Hepatocyte (in vitro differentiated cells): ENCODE results near the gene USE1. TPM values are rescaled to one million over a fixed set of nuclear protein-coding genes. Genes with fewer than 3 reads are reported as not detected.

Experiments
- DNase-seq: peaks from one replicate; pipeline ENCODE4 v3.0.0-alpha.2; 2016; ENCODE audit warnings: low spot score
- H2AFZ ChIP-seq: fragments of 200-600 bp; sonication (generic); 2 replicates; pipeline ENCODE4 v1.6.0; 2016; ENCODE audit warnings: antibody characterized with exemption, mild to moderate bottlenecking
- H3K27ac ChIP-seq: fragments of 200-600 bp; sonication (generic); 2 replicates; pipeline ENCODE4 v1.5.1; 2016; ENCODE audit warnings: mild to moderate bottlenecking
- H3K27me3 ChIP-seq: fragments of 200-600 bp; sonication (generic); 2 replicates; pipeline ENCODE4 v1.6.1; 2016
- H3K36me3 ChIP-seq: fragments of 200-600 bp; sonication (generic); replicated peaks from 2 replicates; pipeline ENCODE4 v1.5.1; 2016; ENCODE audit warnings: low read depth; ENCODE audit not compliant: insufficient read depth
- H3K4me1 ChIP-seq: fragments of 200-600 bp; sonication (generic); 2 replicates; pipeline ENCODE4 v1.5.1; 2016; ENCODE audit warnings: mild to moderate bottlenecking, moderate library complexity; ENCODE audit not compliant: insufficient read depth
- H3K4me2 ChIP-seq: fragments of 200-600 bp; sonication (generic); 2 replicates; pipeline ENCODE4 v1.6.0; 2016
- H3K4me3 ChIP-seq: fragments of 200-600 bp; sonication (generic); 2 replicates; pipeline ENCODE4 v1.5.1; 2016; ENCODE audit warnings: mild to moderate bottlenecking
- H3K79me2 ChIP-seq: fragments of 200-600 bp; sonication (generic); 2 replicates; pipeline ENCODE4 v1.6.0; 2017; ENCODE audit warnings: mild to moderate bottlenecking
- H3K9me2 ChIP-seq: fragments of 200-600 bp; sonication (generic); replicated peaks from 2 replicates; pipeline ENCODE4 v1.6.0; 2017; ENCODE audit warnings: mild to moderate bottlenecking; ENCODE audit not compliant: insufficient read depth
- H3K9me3 ChIP-seq: fragments of 200-600 bp; sonication (generic); 2 replicates; pipeline ENCODE4 v1.5.1; 2016; ENCODE audit warnings: low read depth, mild to moderate bottlenecking
- H4K20me1 ChIP-seq: fragments of 200-600 bp; sonication (generic); 2 replicates; pipeline ENCODE4 v1.6.0; 2016; ENCODE audit warnings: mild to moderate bottlenecking; ENCODE audit not compliant: insufficient read depth, poor library complexity, severe bottlenecking
- CTCF ChIP-seq: fragments of 200-600 bp; sonication (generic); IDR thresholded peaks from 2 replicates; pipeline ENCODE4 v1.5.1; 2016; ENCODE audit warnings: antibody characterized with exemption, mild to moderate bottlenecking; ENCODE audit not compliant: poor library complexity
- EZH2 ChIP-seq: fragments of 200-600 bp; sonication (generic); IDR thresholded peaks from 2 replicates; pipeline ENCODE4 v1.6.1; 2016; ENCODE audit warnings: antibody characterized with exemption, mild to moderate bottlenecking, borderline replicate concordance
- EZH2phosphoT487 ChIP-seq: fragments of 200-600 bp; sonication (generic); IDR thresholded peaks from one replicate; pipeline ENCODE4 v1.6.1; 2018; ENCODE audit warnings: antibody characterized with exemption, mild to moderate bottlenecking, low read depth, moderate library complexity; ENCODE audit not compliant: unreplicated experiment, severe bottlenecking
- WGBS: methylation state at CpG from one replicate; pipeline ENCODE4 v1.1.6; 2016; ENCODE audit warnings: low lambda C conversion rate; ENCODE audit errors: missing lambda C conversion rate; 5-methylcytosine and 5-hydroxymethylcytosine counted together
- polyA plus RNA-seq: library from polyadenylated mRNA; unstranded; fragments of >200 nt; fragmentation: Nextera tagmentation; extraction: Ambion mirVana; gene quantifications from 2 replicates; pipeline ENCODE4 v1.2.1, GENCODE V29; 2016
- total RNA-seq: library from RNA; depleted of rRNA; stranded (reverse); fragments of >200 nt; gene quantifications from 2 replicates; pipeline ENCODE4 v1.2.3, GENCODE V29; 2014

Gene USE1
- total and polyA plus RNA-seq, 2 experiments from 2014 or later, result 26.9 to 46.7 TPM

GRCh38 chr19:17264641-17264979, 49.5 kb downstream of the USE1 start, which contains the start of gene USHBP1:
USHBP1 (minus strand) TSS chr19:17264745; CDS start chr19:17264299, 446 bp downstream.
- no peak within 1 kb of the TSS for H3K27ac ChIP-seq
- no peaks in the 10 kb centered on the region for H3K9me3 ChIP-seq
- H4K20me1 ChIP-seq, result no peaks in the 10 kb centered on the region
- TF ChIP-seq EZH2phosphoT487 (no peak), EZH2 (no peak), CTCF (no peak)
- no peaks in the 10 kb centered on the region for H3K27me3 ChIP-seq
- 57% methylated on average over 5 of the region's 5 CpGs for WGBS
- no peak within 1 kb of the TSS for H3K4me2 ChIP-seq
- H3K9me2 ChIP-seq, result no peaks in the 10 kb centered on the region
- H3K36me3 ChIP-seq, result no peaks in the 10 kb centered on the region
- H3K79me2 ChIP-seq, result peaks cover 10% of the 10 kb centered on the region
- peaks cover 4% of the 10 kb centered on the region for H3K4me1 ChIP-seq
- DNase-seq, result no peak
- H2AFZ ChIP-seq, result no peak within 1 kb of the TSS
- no peak within 1 kb of the TSS for H3K4me3 ChIP-seq

- Histone ChIP-seq H3K27me3 (no peaks in the 10 kb centered on the region), H3K4me3 (no peak overlapping the region), H4K20me1 (no peaks in the 10 kb centered on the region), H3K36me3 (no peaks in the 10 kb centered on the region), H3K9me3 (no peaks in the 10 kb centered on the region), H3K4me1 (peaks cover 4% of the 10 kb centered on the region), H3K27ac (no peak overlapping the region), H3K9me2 (no peaks in the 10 kb centered on the region), H3K79me2 (peaks cover 12% of the 10 kb centered on the region), H3K4me2 (no peak overlapping the region), H2AFZ (no peak overlapping the region)
- TF ChIP-seq CTCF, result no peak
- TF ChIP-seq EZH2, result no peak
- TF ChIP-seq EZH2phosphoT487, result no peak
- no peak for DNase-seq
- WGBS, result 84% methylated on average over 7 of the region's 7 CpGs
These were observed 50.9 kb downstream of the USE1 start for GRCh38 chr19:17266026-17266425.

- H3K4me2 ChIP-seq, result no peak overlapping the region
- no peaks in the 10 kb centered on the region for H3K9me2 ChIP-seq
These were observed 51.4 kb downstream of the USE1 start for GRCh38 chr19:17266589-17266974.

More at GRCh38 chr19:17266589-17266974, 51.4 kb downstream of the USE1 start:
- Histone ChIP-seq H3K9me3 (no peaks in the 10 kb centered on the region), H3K36me3 (no peaks in the 10 kb centered on the region), H3K79me2 (peaks cover 12% of the 10 kb centered on the region), H4K20me1 (no peaks in the 10 kb centered on the region), H3K27ac (peak overlapping the region; percentile 11), H3K27me3 (no peaks in the 10 kb centered on the region), H2AFZ (no peak overlapping the region), H3K4me1 (peaks cover 4% of the 10 kb centered on the region), H3K4me3 (no peak overlapping the region)
- no peak for DNase-seq
- 93% methylated on average over 12 of the region's 12 CpGs for WGBS
- no peak for TF ChIP-seq EZH2
- TF ChIP-seq CTCF, result no peak
- TF ChIP-seq EZH2phosphoT487, result no peak
